K562 treated with DMSO at 1 percent for 24 hours (cell line): ENCODE results near the gene ARSB. TPM values are rescaled to one million over a fixed set of nuclear protein-coding genes. Genes with fewer than 3 reads are reported as not detected.

Experiments
- total RNA-seq: library from RNA; unstranded; fragments of 300-600 nt; gene quantifications from 2 replicates; pipeline ENCODE4 v1.2.3, GENCODE V29; 2022; ENCODE audit warnings: low read depth; ENCODE audit not compliant: insufficient read depth

Gene ARSB
- total RNA-seq = 7.2 and 7.5 TPM in 2 replicates

DNA sequence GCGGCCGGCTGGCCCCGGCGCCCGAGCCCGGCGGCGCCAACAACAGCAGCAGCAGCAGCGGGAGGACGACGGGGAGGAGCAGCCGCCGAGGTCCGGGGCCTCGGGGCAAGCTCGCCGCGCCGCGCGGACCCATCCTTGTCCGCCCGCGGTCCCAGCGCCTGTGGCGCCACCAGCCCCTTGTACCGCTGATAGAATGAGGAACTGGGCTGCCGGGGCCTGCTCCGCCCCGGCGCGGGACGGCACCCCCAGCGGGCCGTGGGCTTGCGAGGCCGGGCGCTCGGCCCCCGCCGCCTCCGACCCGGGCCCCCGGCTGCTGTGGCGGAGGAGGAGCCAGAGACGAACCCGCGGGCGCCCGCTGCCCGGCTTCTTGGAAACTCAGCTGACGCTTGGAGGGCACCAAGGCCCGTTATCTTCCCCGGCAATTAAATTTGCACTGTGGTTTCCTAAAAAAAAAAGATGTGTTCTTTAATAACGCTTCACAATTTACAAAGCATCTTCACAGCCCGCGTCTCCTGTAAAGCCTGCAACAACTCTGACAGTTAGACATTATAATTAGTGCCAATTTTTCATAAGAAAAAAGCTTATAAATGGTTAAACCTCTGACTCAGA is at the start of gene ARSB:
ARSB (minus strand) TSS at position 195 of the 609 bp plus-strand sequence; CDS start at position 133, 62 bp downstream.

Other genes with a start within 250 kb of the ARSB start
- gene DMGDH, start 84.4 kb upstream of the ARSB start, total RNA-seq = not detected in 2 replicates
- not detected in 2 replicates for gene BHMT2, start 84.5 kb upstream of the ARSB start, total RNA-seq
- not detected in 2 replicates for gene BHMT, start 126.5 kb upstream of the ARSB start, total RNA-seq